HG03520 (cell line): ENCODE results near the gene COX8A.
"Not testable (repeated sequence)": the region's sequence is repeated elsewhere in the genome, so short reads cannot be mapped to it uniquely, and the experiment has no call there.

Experiments
- ATAC-seq: cut with Tn5 transposase; IDR thresholded peaks from one replicate; pipeline ENCODE4 v1.9.1; 2021; ENCODE audit warnings: mild to moderate bottlenecking, moderate library complexity; ENCODE audit not compliant: unreplicated experiment

Gene COX8A

GRCh38 chr11:63974259-63975143 lies at the start of gene COX8A:
Gene COX8A (plus strand): TSS chr11:63974620. CDS start chr11:63974681, 61 bp downstream.
- peak; percentile 94 for ATAC-seq

GRCh38 chr11:63929616-63930015 lies 44.8 kb upstream of the COX8A start:
- no peak for ATAC-seq

- ATAC-seq, result no peak
Measured at GRCh38 chr11:63931045-63931444, 43.4 kb upstream of the COX8A start.

- no peak for ATAC-seq
Measured at GRCh38 chr11:63931876-63932275, 42.5 kb upstream of the COX8A start.

GRCh38 chr11:63933459-63933858 lies 41.0 kb upstream of the COX8A start:
- ATAC-seq, result no peak

GRCh38 chr11:63937713-63938478 lies 36.5 kb upstream of the COX8A start:
- no peak for ATAC-seq

GRCh38 chr11:63938479-63939396 lies 35.7 kb upstream of the COX8A start, which contains the start of gene NAA40:
Gene NAA40 (plus strand): TSS chr11:63939002. CDS start chr11:63939097, 95 bp downstream.
- ATAC-seq, result peak; percentile 90

- ATAC-seq, result peak; percentile 3
Measured at GRCh38 chr11:63939397-63939891, 35.0 kb upstream of the COX8A start.

- ATAC-seq, result no peak
Measured at GRCh38 chr11:63940786-63941185, 33.6 kb upstream of the COX8A start.

GRCh38 chr11:63941901-63942300 lies 32.5 kb upstream of the COX8A start:
- no peak for ATAC-seq

- ATAC-seq, result no peak
Measured at GRCh38 chr11:63942803-63943202, 31.6 kb upstream of the COX8A start.

- no peak for ATAC-seq
Measured at GRCh38 chr11:63944987-63945386, 29.4 kb upstream of the COX8A start.

GRCh38 chr11:63945477-63946163 lies 28.8 kb upstream of the COX8A start:
- no peak for ATAC-seq

GRCh38 chr11:63951779-63952536 lies 22.5 kb upstream of the COX8A start:
- ATAC-seq, result no peak

- no peak for ATAC-seq
Measured at GRCh38 chr11:63952570-63952969, 21.9 kb upstream of the COX8A start.

GRCh38 chr11:63958008-63958407 lies 16.4 kb upstream of the COX8A start:
- no peak for ATAC-seq

GRCh38 chr11:63961608-63962412 lies 12.6 kb upstream of the COX8A start:
- no peak for ATAC-seq

- not testable (repeated sequence) for ATAC-seq
Measured at GRCh38 chr11:63963895-63964294, 10.5 kb upstream of the COX8A start.
